Colonic mucosa (tissue), 4 donors: ENCODE measurements around the gene SYN1. TPM values are rescaled to one million over a fixed set of nuclear protein-coding genes. Genes with fewer than 3 reads are reported as not detected.

Experiments
- DNase-seq: peaks from one replicate; pipeline ENCODE4 v3.0.0-alpha.2; 2020
- H3K27ac ChIP-seq: fragments of 200-600 bp; one replicate; pipeline ENCODE4 v1.8.0; 2021
- H3K27me3 ChIP-seq: fragments of 200-600 bp; one replicate; pipeline ENCODE4 v1.8.0; 2021
- H3K36me3 ChIP-seq: fragments of 200-600 bp; one replicate; pipeline ENCODE4 v1.8.0; 2021
- H3K4me1 ChIP-seq: fragments of 200-600 bp; one replicate; pipeline ENCODE4 v1.8.0; 2021; ENCODE audit warnings: mild to moderate bottlenecking
- H3K4me3 ChIP-seq: fragments of 200-600 bp; one replicate; pipeline ENCODE4 v1.8.0; 2021
- H3K9ac ChIP-seq, 2 donors: one replicate each; pipeline ENCODE4 v1.7.0; 2013; ENCODE audit warnings: control low read depth in 2 of 2, low read depth in 2 of 2, low read length in 2 of 2
- H3K9me3 ChIP-seq: fragments of 200-600 bp; one replicate; pipeline ENCODE4 v1.8.0; 2021
- intact Hi-C: fragments of 100-400 bp; cut with DNase I; formaldehyde crosslinking; loops from one replicate; pipeline ENCODE4 v1.14.1; 2022
- microRNA-seq: library from miRNA; unstranded; fragments of <30 nt; microRNA quantifications from one replicate; pipeline ENCODE4, GENCODE V29; 2019
- total RNA-seq, 2 donors: library from RNA; stranded (reverse); fragmentation: NEBNext Ultra II Directional in 1 of 2; extraction: Animal tissue kit (Norgen Biotek cat#: 25700) in 1 of 2; gene quantifications; one replicate each; pipeline ENCODE4 v1.2.1, GENCODE V29; 2021
- TF ChIP-seq, protein P1 (sequence below): fragments of 200-600 bp; IDR thresholded peaks from one replicate; pipeline ENCODE4 v1.8.0; 2022; ENCODE audit warnings: antibody characterized with exemption, mild to moderate bottlenecking
- donor health status: healthy.
- donor health status: DM: no; HTN: no; CAD: no.
- donor health status: DM: no; HTN: no; CAD: no.

The SYN1 gene
- total RNA-seq, 2 donors from 2014 or later = 0.96 to 1.5 TPM

DNA sequence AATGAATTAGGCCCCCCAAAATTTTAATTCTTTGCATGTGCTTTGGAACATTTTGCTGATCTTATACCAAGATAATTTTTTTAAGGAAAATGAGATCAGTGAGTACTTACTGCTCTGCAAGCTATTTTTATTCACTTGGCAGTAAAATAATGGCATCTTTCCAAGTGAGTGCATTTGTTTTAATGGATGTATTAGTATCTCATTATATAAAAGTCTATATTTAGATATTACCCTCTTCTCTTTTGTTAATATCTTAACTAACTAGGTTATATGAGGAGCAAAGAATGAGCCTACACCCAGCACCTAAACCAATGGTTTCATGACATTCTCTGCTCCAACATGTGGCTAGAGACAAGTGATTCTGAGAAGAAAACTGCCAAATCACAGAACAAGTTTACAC is 79.8 kb downstream of the SYN1 start:
- Histone ChIP-seq H3K27me3 (no peaks in the 10 kb centered on the region), H3K36me3 (no peaks in the 10 kb centered on the region), H3K4me1 (no peaks in the 10 kb centered on the region), H3K27ac (no peak overlapping the region), H3K4me3 (no peak overlapping the region), H3K9ac (no peak overlapping the region), H3K9me3 (no peaks in the 10 kb centered on the region)
- DNase-seq = no peak
- TF ChIP-seq, protein P1, sequence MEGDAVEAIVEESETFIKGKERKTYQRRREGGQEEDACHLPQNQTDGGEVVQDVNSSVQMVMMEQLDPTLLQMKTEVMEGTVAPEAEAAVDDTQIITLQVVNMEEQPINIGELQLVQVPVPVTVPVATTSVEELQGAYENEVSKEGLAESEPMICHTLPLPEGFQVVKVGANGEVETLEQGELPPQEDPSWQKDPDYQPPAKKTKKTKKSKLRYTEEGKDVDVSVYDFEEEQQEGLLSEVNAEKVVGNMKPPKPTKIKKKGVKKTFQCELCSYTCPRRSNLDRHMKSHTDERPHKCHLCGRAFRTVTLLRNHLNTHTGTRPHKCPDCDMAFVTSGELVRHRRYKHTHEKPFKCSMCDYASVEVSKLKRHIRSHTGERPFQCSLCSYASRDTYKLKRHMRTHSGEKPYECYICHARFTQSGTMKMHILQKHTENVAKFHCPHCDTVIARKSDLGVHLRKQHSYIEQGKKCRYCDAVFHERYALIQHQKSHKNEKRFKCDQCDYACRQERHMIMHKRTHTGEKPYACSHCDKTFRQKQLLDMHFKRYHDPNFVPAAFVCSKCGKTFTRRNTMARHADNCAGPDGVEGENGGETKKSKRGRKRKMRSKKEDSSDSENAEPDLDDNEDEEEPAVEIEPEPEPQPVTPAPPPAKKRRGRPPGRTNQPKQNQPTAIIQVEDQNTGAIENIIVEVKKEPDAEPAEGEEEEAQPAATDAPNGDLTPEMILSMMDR = no peak
- intact Hi-C loops = loop anchor here (5.0 kb wide), 1 partner anchor 102 kb away; no protein-coding TSS in a partner anchor

DNA sequence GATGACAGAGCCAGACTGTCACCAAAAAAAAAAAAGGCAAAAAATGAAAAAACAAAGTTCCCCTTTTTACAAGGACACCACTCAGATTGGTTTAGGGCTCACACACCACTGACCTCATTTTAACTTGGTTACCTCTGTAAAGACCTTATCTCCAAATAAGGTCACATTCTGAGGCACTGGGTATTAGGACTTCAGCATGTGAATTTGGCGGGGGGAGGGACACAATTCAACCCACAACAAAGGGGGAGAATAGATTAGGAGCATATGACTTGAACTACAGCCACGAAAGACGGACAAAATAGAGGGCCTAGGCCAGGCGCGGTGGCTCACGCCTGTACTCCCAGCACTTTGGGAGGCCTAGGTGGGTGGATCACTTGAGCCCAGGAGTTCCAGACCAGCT is 89.6 kb downstream of the SYN1 start:
- Histone ChIP-seq H3K36me3 (no peaks in the 10 kb centered on the region), H3K27ac (no peak overlapping the region), H3K9ac (no peak overlapping the region), H3K9me3 (no peaks in the 10 kb centered on the region), H3K4me1 (no peaks in the 10 kb centered on the region), H3K4me3 (no peak overlapping the region), H3K27me3 (no peaks in the 10 kb centered on the region)
- no peak for DNase-seq
- TF ChIP-seq, protein P1 = no peak
- intact Hi-C loops = no loop called here

DNA sequence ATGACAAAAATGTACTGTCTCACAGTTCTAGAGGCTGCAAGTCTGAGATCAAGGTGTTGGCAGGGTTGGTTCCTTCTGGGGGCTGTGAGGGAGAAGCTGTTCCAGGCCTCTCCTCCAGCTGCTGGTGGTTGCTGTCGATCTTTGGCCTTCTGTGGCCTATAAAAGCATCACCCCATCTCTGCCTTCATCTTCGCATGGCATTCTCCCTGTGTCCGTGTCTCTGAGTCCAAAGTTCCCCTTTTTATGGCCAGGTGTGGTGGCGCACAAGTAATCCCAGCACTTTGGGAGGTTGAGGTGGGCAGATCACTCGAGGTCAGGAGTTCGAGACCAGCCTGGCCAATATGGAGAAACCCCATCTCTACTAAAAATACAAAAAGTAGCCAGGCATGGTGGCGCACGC is 90.1 kb downstream of the SYN1 start:
- TF ChIP-seq, protein P1 = no peak
- Histone ChIP-seq H3K9ac (no peak overlapping the region), H3K27me3 (no peaks in the 10 kb centered on the region), H3K27ac (no peak overlapping the region), H3K4me3 (no peak overlapping the region), H3K4me1 (no peaks in the 10 kb centered on the region), H3K9me3 (no peaks in the 10 kb centered on the region), H3K36me3 (no peaks in the 10 kb centered on the region)
- intact Hi-C loops = loop anchor here (10.0 kb wide), 1 partner anchor 335 kb away; the partner anchor contains the start of gene UBA1
- DNase-seq = no peak

DNA sequence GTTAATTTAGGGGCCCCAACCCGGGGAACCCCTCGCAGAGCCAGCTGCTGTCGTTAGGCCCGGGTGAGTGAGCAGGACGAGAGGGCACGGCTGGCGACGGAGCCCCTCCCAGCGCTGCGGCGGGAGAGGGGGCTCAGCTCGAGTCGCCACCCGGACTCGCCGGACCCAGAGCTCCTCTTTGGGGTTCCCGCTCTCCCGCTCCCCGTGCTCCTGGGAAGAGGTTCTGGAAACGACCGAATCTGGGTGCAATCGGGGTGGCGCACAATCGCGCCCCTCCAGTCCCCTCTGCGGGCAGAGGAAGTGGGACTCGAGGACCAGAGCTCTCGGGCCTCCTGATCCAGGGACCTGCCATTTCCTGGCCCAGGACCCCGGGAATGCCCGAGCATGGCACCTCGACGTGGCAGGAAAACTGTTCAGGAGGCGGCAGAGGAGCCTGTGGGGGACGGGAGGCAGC is 95.9 kb downstream of the SYN1 start:
- H3K9me3 ChIP-seq = no peaks in the 10 kb centered on the region
- H3K9ac ChIP-seq = peak overlapping the region; percentile 38 to 44
- no peaks in the 10 kb centered on the region for H3K36me3 ChIP-seq
- DNase-seq = no peak
- H3K4me3 ChIP-seq = peak overlapping the region; percentile 55
- no peaks in the 10 kb centered on the region for H3K4me1 ChIP-seq
- TF ChIP-seq, protein P1 = no peak
- intact Hi-C loops = loop anchor here (10.0 kb wide), 1 partner anchor 329 kb away; the partner anchor contains the start of gene UBA1
- no peaks in the 10 kb centered on the region for H3K27me3 ChIP-seq
- no peak overlapping the region for H3K27ac ChIP-seq

DNA sequence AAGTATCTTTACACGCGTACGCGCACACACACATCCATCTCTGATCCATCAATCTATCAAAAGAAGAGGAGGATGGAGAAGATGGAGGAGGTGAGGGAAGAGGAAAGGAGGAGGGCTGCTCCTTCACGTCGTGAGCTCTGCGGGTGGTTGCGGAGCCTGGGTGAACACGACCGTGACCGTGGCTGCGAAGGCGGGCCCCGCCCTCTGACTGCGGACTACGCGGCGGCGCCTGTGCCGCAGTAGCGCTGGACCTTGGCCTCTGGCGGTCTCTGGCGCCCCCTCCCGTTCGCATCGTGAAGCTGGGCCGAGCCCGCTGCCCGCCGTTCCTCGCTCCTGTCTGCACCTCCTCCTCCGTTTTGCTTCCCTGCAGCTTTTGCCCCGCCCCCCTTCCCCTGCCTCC is 96.4 kb downstream of the SYN1 start:
- DNase-seq = peak; percentile 83
- intact Hi-C loops = loop anchor here (10.0 kb wide), 1 partner anchor 328 kb away; the partner anchor contains the start of gene UBA1
- Histone ChIP-seq H3K27ac (no peak overlapping the region), H3K4me3 (peak overlapping the region; percentile 55), H3K36me3 (no peaks in the 10 kb centered on the region), H3K9ac (peak overlapping the region in 1 of 2 donors; percentile 44), H3K27me3 (no peaks in the 10 kb centered on the region), H3K4me1 (no peaks in the 10 kb centered on the region), H3K9me3 (no peaks in the 10 kb centered on the region)
- TF ChIP-seq, protein P1 = peak; percentile 54

Small RNAs within 50 kb of the gene (microRNA-seq; reads per million reads assigned to microRNA genes)
- not detected for gene MIR4769

Other genes with a start within 250 kb of the SYN1 start
- gene ZNF157, start 249.3 kb downstream of the SYN1 start, total RNA-seq = not detected
- 10 to 100 TPM in 1 of 2 donors, 1 to 10 TPM in 1; 8.3 to 10.3 TPM for gene ZNF41, start 136.6 kb downstream of the SYN1 start, total RNA-seq
- 10 to 100 TPM; 94.8 to 95.2 TPM for gene ARAF, start 58.7 kb downstream of the SYN1 start, total RNA-seq
- gene TIMP1, start 37.4 kb downstream of the SYN1 start, total RNA-seq = 10 to 100 TPM; 84.1 to 93.0 TPM
- gene CFP, start 10.1 kb upstream of the SYN1 start, total RNA-seq = 1 to 10 TPM; 1.1 to 4.1 TPM
- 10 to 100 TPM; 26.7 to 31.0 TPM for gene ELK1, start 30.7 kb upstream of the SYN1 start, total RNA-seq
- gene UXT, start 39.3 kb upstream of the SYN1 start, total RNA-seq = 100 to 1,000 TPM; 102 to 123 TPM
- 10 to 100 TPM in 1 of 2 donors, 1 to 10 TPM in 1; 8.8 to 13.3 TPM for gene ZNF81, start 217.0 kb upstream of the SYN1 start, total RNA-seq